ENCODE results near the gene RNF41. TPM values are rescaled to one million over a fixed set of nuclear protein-coding genes. Genes with fewer than 3 reads are reported as not detected.

RNF41 gene
- total and polyA plus RNA-seq, 2 of the 13 experiments (the other 11 are each of a cell fraction or from before 2014, with no cell fraction given): 27.1 to 39.4 TPM

- TF ChIP-seq PHF8 (CRISPR knock-in tag; IDR thresholded peaks at IDR 0.05): peak; percentile 24; the same call in 1 of the 2 replicates
- TF ChIP-seq KAT8 (CRISPR knock-in tag; IDR thresholded peaks at IDR 0.05): peak; percentile 46
- TF ChIP-seq ZNF549 (CRISPR knock-in tag; IDR thresholded peaks at IDR 0.05): 0 out of 2 replicates have a peak, but pooled peaks have one; percentile 60
- 0 out of 2 replicates have a peak, but pooled peaks have one; percentile 24 for TF ChIP-seq SIN3B (IDR thresholded peaks at IDR 0.05; ENCODE audit: low read length)
- peak; percentile 38 for TF ChIP-seq ASH2L (IDR thresholded peaks at IDR 0.05; ENCODE audit: insufficient read length, low read depth, low read length)
- 0 out of 2 replicates have a peak, but pooled peaks have one; percentile 29 for TF ChIP-seq TFDP1 (CRISPR knock-in tag; IDR thresholded peaks at IDR 0.05; ENCODE audit: borderline replicate concordance)
- TF ChIP-seq, protein P1, sequence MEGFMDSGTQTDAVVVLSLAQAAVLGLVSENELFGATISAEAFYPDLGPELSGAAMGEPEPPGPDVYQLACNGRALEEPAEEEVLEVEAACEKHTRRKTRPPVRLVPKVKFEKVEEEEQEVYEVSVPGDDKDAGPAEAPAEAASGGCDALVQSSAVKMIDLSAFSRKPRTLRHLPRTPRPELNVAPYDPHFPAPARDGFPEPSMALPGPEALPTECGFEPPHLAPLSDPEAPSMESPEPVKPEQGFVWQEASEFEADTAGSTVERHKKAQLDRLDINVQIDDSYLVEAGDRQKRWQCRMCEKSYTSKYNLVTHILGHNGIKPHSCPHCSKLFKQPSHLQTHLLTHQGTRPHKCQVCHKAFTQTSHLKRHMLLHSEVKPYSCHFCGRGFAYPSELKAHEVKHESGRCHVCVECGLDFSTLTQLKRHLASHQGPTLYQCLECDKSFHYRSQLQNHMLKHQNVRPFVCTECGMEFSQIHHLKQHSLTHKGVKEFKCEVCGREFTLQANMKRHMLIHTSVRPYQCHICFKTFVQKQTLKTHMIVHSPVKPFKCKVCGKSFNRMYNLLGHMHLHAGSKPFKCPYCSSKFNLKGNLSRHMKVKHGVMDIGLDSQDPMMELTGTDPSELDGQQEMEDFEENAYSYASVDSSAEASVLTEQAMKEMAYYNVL (CRISPR knock-in tag; IDR thresholded peaks at IDR 0.05; ENCODE audit: borderline replicate concordance): 0 out of 2 replicates have a peak, but pooled peaks have one; percentile 36
- TF ChIP-seq ZFY (CRISPR knock-in tag; IDR thresholded peaks at IDR 0.05): peak; percentile 60
- peak; percentile 31; the same call in 1 of the 2 replicates for TF ChIP-seq TFE3 (CRISPR knock-in tag; IDR thresholded peaks at IDR 0.05)
- TF ChIP-seq SKI (IDR thresholded peaks at IDR 0.05; ENCODE audit: partially characterized antibody): peak; percentile 38
- no peak for TF ChIP-seq GTF2F1 (IDR thresholded peaks at IDR 0.05; ENCODE audit: low read length)
- peak; percentile 56; the same call in 1 of the 2 replicates for TF ChIP-seq SOX5 (CRISPR knock-in tag; IDR thresholded peaks at IDR 0.05; ENCODE audit: borderline replicate concordance)
- TF ChIP-seq ZFYVE20 (CRISPR knock-in tag; IDR thresholded peaks at IDR 0.05; ENCODE audit: borderline replicate concordance, low read depth): no peak
- TF ChIP-seq MTA1 (CRISPR knock-in tag; IDR thresholded peaks at IDR 0.05; ENCODE audit: borderline replicate concordance): peak; percentile 40; the same call in 1 of the 2 replicates
- TF ChIP-seq ZNF331 (CRISPR knock-in tag; IDR thresholded peaks at IDR 0.05): peak; percentile 92
- TF ChIP-seq SRF (IDR thresholded peaks at IDR 0.05; ENCODE audit: low read depth, low read length): peak; percentile 29; the same call in 1 of the 2 replicates
- TF ChIP-seq STAG1 (CRISPR knock-in tag; IDR thresholded peaks at IDR 0.05): peak; percentile 21; the same call in 1 of the 2 replicates
- TF ChIP-seq PAWR (CRISPR knock-in tag; IDR thresholded peaks at IDR 0.05; ENCODE audit: borderline replicate concordance): no peak
- TF ChIP-seq CBX5 (CRISPR knock-in tag; IDR thresholded peaks at IDR 0.05; ENCODE audit: borderline replicate concordance): no peak
- TF ChIP-seq, protein P2, sequence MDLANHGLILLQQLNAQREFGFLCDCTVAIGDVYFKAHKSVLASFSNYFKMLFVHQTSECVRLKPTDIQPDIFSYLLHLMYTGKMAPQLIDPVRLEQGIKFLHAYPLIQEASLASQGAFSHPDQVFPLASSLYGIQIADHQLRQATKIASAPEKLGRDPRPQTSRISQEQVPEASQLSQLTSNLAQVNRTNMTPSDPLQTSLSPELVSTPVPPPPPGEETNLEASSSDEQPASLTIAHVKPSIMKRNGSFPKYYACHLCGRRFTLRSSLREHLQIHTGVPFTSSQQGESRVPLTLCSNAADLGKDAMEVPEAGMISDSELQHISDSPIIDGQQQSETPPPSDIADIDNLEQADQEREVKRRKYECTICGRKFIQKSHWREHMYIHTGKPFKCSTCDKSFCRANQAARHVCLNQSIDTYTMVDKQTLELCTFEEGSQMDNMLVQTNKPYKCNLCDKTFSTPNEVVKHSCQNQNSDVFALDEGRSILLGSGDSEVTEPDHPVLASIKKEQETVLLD (CRISPR knock-in tag; IDR thresholded peaks at IDR 0.05; ENCODE audit: low read depth): peak; percentile 41; the same call in 1 of the 2 replicates
- TF ChIP-seq ATF7-NPFF (CRISPR knock-in tag; IDR thresholded peaks at IDR 0.05; ENCODE audit: low read depth): no peak
- peak; percentile 97 for TF ChIP-seq ZBTB38 (CRISPR knock-in tag; IDR thresholded peaks at IDR 0.05)
- TF ChIP-seq YY1 (IDR thresholded peaks at IDR 0.05; ENCODE audit: insufficient read depth, insufficient replicate concordance, low read depth, low read length): peak; percentile 47
Measured at GRCh38 chr12:56157201-56158028, 64.3 kb downstream of the RNF41 start (continued).

Data from HepG2 (cell line).